Choroid plexus epithelial cell (primary cell): ENCODE results near the gene ANP32E.

Experiments
- DNase-seq: peaks from one replicate; pipeline ENCODE4 v3.0.0-alpha.2; 2010; ENCODE audit warnings: low read depth
- H3K4me3 ChIP-seq: 2 replicates; pipeline ENCODE4 v1.5.1; 2011; ENCODE audit warnings: low read depth, mild to moderate bottlenecking, control low read depth, low read length, moderate library complexity
- CTCF ChIP-seq: conservative IDR thresholded peaks from 2 replicates; pipeline ENCODE4 v1.5.1; 2011; ENCODE audit warnings: low read depth, mild to moderate bottlenecking, control low read depth, inconsistent platforms, low read length, moderate library complexity

The ANP32E gene

GRCh38 chr1:150235852-150236613 is at the start of gene ANP32E:
Gene ANP32E, minus strand, starts transcription at chr1:150236112. Its CDS starts 326 bp downstream, at chr1:150235786.
- peak; percentile 100 for DNase-seq
- TF ChIP-seq CTCF: peak; percentile 28
- peak within 1 kb of the TSS; percentile 84 for H3K4me3 ChIP-seq

- no peak for TF ChIP-seq CTCF
- no peak for DNase-seq
- peak overlapping the region; percentile 57 for H3K4me3 ChIP-seq
Measured at GRCh38 chr1:150283260-150283659, 47.3 kb upstream of the ANP32E start.

GRCh38 chr1:150282558-150282958 is 46.6 kb upstream of the ANP32E start:
- DNase-seq: no peak
- TF ChIP-seq CTCF: no peak
- peak overlapping the region; percentile 57 for H3K4me3 ChIP-seq

GRCh38 chr1:150281758-150282557 is 46.0 kb upstream of the ANP32E start, which contains the start of gene CIART:
Gene CIART, plus strand, starts transcription at chr1:150282554. Its CDS starts 714 bp downstream, at chr1:150283268.
- DNase-seq: peak; percentile 99
- peak within 1 kb of the TSS; percentile 63 for H3K4me3 ChIP-seq
- TF ChIP-seq CTCF: no peak

GRCh38 chr1:150281221-150281757 is 45.4 kb upstream of the ANP32E start:
- peak; percentile 80 for DNase-seq
- peak; percentile 84 for TF ChIP-seq CTCF
- peak overlapping the region; percentile 63 for H3K4me3 ChIP-seq

GRCh38 chr1:150280138-150280707 is 44.3 kb upstream of the ANP32E start:
- no peak for TF ChIP-seq CTCF
- DNase-seq: no peak
- H3K4me3 ChIP-seq: no peak overlapping the region
